ENCODE results near the gene CDC42BPB.

GRCh38 chr14:103103461-103104388, 46.4 kb upstream of the CDC42BPB start:
- TF ChIP-seq CTCF (IDR thresholded peaks at IDR 0.05): peak in 4 of 6 experiments; percentile 8 to 42 (median 25)
- no peak for TF ChIP-seq EP300 (IDR thresholded peaks at IDR 0.05)
- no peak for TF ChIP-seq POLR2A (IDR thresholded peaks at IDR 0.05)

All from upper lobe of left lung (tissue), 4 donors.